ENCODE results near the gene PMPCA. TPM values are rescaled to one million over a fixed set of nuclear protein-coding genes. Genes with fewer than 3 reads are reported as not detected.
"Not testable (repeated sequence)": the region's sequence is repeated elsewhere in the genome, so short reads cannot be mapped to it uniquely, and the experiment has no call there.

PMPCA gene
- total and polyA plus RNA-seq, 2 of the 13 experiments (the other 11 are each of a cell fraction or from before 2014, with no cell fraction given): 70.2 to 88.4 TPM

- Histone ChIP-seq H3K27ac (ENCODE audit: extremely low read length, insufficient read depth, low read length) (no peak overlapping the region), H2AFZ (ENCODE audit: low read length) (no peak overlapping the region), H3K4me1 (ENCODE audit: insufficient read depth, low read length) (peaks cover 22% of the 10 kb centered on the region), H3K79me2 (ENCODE audit: insufficient read depth, low read length) (peaks cover 10% of the 10 kb centered on the region), H3K36me3 (replicated peaks in 1 of 2; ENCODE audit: control insufficient read depth in 1 of 2, insufficient read depth in 2 of 2, low read length in 2 of 2) (peaks cover 11 to 39% of the 10 kb centered on the region in 2 experiments; a peak in 4 of 5 replicates), H4K20me1 (ENCODE audit: insufficient read depth, low read length) (no peaks in the 10 kb centered on the region), H3K9me3 (ENCODE audit: low read length) (no peaks in the 10 kb centered on the region), H3K4me3 (replicated peaks in 1 of 3; ENCODE audit: insufficient read depth in 1 of 3, low read depth in 2 of 3, low read length in 3 of 3) (no peak overlapping the region), H3K9ac (ENCODE audit: insufficient read depth, low read depth, low read length) (no peak overlapping the region), H3K4me2 (ENCODE audit: low read depth, low read length) (no peak overlapping the region), H3K27me3 (ENCODE audit: control insufficient read depth in 1 of 2, insufficient read depth in 2 of 2, low read length in 2 of 2) (no peaks in the 10 kb centered on the region)
- intact Hi-C loops (cut with micrococcal nuclease; ENCODE audit: unreplicated experiment) (no loop called here), in situ Hi-C loops (cut with HindIII; ENCODE audit: extremely low pct_ligation_motif_present, low pct_unique_long_range_greater_than_20kb) (no loop called here)
- ChIA-PET CTCF (ENCODE audit: low intra/inter-chr PET ratio, low total read pairs) (no interaction called here), POLR2A (no interaction called here)
- WGBS (ENCODE audit: low lambda C conversion rate): 96% methylated on average over 5 of the region's 14 CpGs
- TF ChIP-seq MBNL3 (CRISPR knock-in tag; conservative IDR thresholded peaks at IDR 0.05) (no peak), AGO2 (optimal IDR thresholded peaks at IDR 0.05; ENCODE audit: low read depth, low read length) (peak; percentile 26)
- BruUV-seq (replicated peaks): no TSS peak
- no peak for DNase-seq (ENCODE audit: low spot score)
- FAIRE-seq: no peak
- no peak for ATAC-seq
These were observed 5.7 kb upstream of the PMPCA start for GRCh38 chr9:136404801-136405136.

GRCh38 chr9:136405481-136405880 lies 5.0 kb upstream of the PMPCA start:
- 84% methylated on average over 7 of the region's 7 CpGs for WGBS (ENCODE audit: low lambda C conversion rate)
- H4K20me1 ChIP-seq (ENCODE audit: insufficient read depth, low read length): no peaks in the 10 kb centered on the region
- no peak overlapping the region for H2AFZ ChIP-seq (ENCODE audit: low read length)
- H3K4me2 ChIP-seq (ENCODE audit: low read depth, low read length): no peak overlapping the region
- BruUV-seq (replicated peaks): no TSS peak
- in situ Hi-C loops (cut with HindIII; ENCODE audit: extremely low pct_ligation_motif_present, low pct_unique_long_range_greater_than_20kb): no loop called here
- FAIRE-seq (no peak), ATAC-seq (no peak), DNase-seq (ENCODE audit: low spot score) (no peak)
- no peaks in the 10 kb centered on the region for H3K27me3 ChIP-seq (ENCODE audit: control insufficient read depth in 1 of 2, insufficient read depth in 2 of 2, low read length in 2 of 2)
- H3K36me3 ChIP-seq (replicated peaks in 1 of 2; ENCODE audit: control insufficient read depth in 1 of 2, insufficient read depth in 2 of 2, low read length in 2 of 2): peaks cover 11 to 39% of the 10 kb centered on the region in 2 experiments; a peak in 4 of 5 replicates
- no peak overlapping the region for H3K4me3 ChIP-seq (replicated peaks in 1 of 3; ENCODE audit: insufficient read depth in 1 of 3, low read depth in 2 of 3, low read length in 3 of 3)
- peaks cover 16% of the 10 kb centered on the region for H3K79me2 ChIP-seq (ENCODE audit: insufficient read depth, low read length)
- H3K9ac ChIP-seq (ENCODE audit: insufficient read depth, low read depth, low read length): no peak overlapping the region
- peaks cover 23% of the 10 kb centered on the region for H3K4me1 ChIP-seq (ENCODE audit: insufficient read depth, low read length)
- no peaks in the 10 kb centered on the region for H3K9me3 ChIP-seq (ENCODE audit: low read length)
- no peak overlapping the region for H3K27ac ChIP-seq (ENCODE audit: extremely low read length, insufficient read depth, low read length)
- ChIA-PET POLR2A (no interaction called here), CTCF (ENCODE audit: low intra/inter-chr PET ratio, low total read pairs) (no interaction called here)
- intact Hi-C loops (cut with micrococcal nuclease; ENCODE audit: unreplicated experiment): no loop called here
- TF ChIP-seq ZNF770 (CRISPR knock-in tag; IDR thresholded peaks at IDR 0.05) (peak; percentile 49; the same call in 1 of the 2 replicates), ZNF530 (CRISPR knock-in tag; IDR thresholded peaks at IDR 0.05; ENCODE audit: low read depth) (no peak), ZC3H13 (CRISPR knock-in tag; IDR thresholded peaks at IDR 0.05) (no peak), ZBTB33 (CRISPR knock-in tag; IDR thresholded peaks at IDR 0.05) (0 out of 2 replicates have a peak, but pooled peaks have one; percentile 15), CEBPB (IDR thresholded peaks at IDR 0.05; ENCODE audit: borderline replicate concordance, low read depth, low read length) (0 out of 2 replicates have a peak, but pooled peaks have one; percentile 30)

- POLR2A ChIA-PET: not testable (repeated sequence)
These were observed 4.6 kb upstream of the PMPCA start for GRCh38 chr9:136405904-136406303.

More at GRCh38 chr9:136405904-136406303, 4.6 kb upstream of the PMPCA start:
- H2AFZ ChIP-seq (ENCODE audit: low read length); H3K4me3 ChIP-seq (replicated peaks in 1 of 3; ENCODE audit: insufficient read depth in 1 of 3, low read depth in 2 of 3, low read length in 3 of 3); H3K27ac ChIP-seq (ENCODE audit: extremely low read length, insufficient read depth, low read length); DNase-seq (ENCODE audit: low spot score); H4K20me1 ChIP-seq (ENCODE audit: insufficient read depth, low read length); H3K9me3 ChIP-seq (ENCODE audit: low read length); BruUV-seq (replicated peaks); FAIRE-seq; in situ Hi-C loops (cut with HindIII; ENCODE audit: extremely low pct_ligation_motif_present, low pct_unique_long_range_greater_than_20kb); ATAC-seq; H3K4me2 ChIP-seq (ENCODE audit: low read depth, low read length); H3K27me3 ChIP-seq (ENCODE audit: control insufficient read depth in 1 of 2, insufficient read depth in 2 of 2, low read length in 2 of 2); intact Hi-C loops (cut with micrococcal nuclease; ENCODE audit: unreplicated experiment); H3K9ac ChIP-seq (ENCODE audit: insufficient read depth, low read depth, low read length); CTCF ChIA-PET (ENCODE audit: low intra/inter-chr PET ratio, low total read pairs): not testable (repeated sequence)
- H3K4me1 ChIP-seq (ENCODE audit: insufficient read depth, low read length): peaks cover 19% of the 10 kb centered on the region
- H3K36me3 ChIP-seq (replicated peaks in 1 of 2; ENCODE audit: control insufficient read depth in 1 of 2, insufficient read depth in 2 of 2, low read length in 2 of 2): peaks cover 11 to 39% of the 10 kb centered on the region in 2 experiments; a peak in 4 of 5 replicates
- peaks cover 20% of the 10 kb centered on the region for H3K79me2 ChIP-seq (ENCODE audit: insufficient read depth, low read length)
- WGBS (ENCODE audit: low lambda C conversion rate): 100% methylated on average over 2 of the region's 10 CpGs

Measured in HepG2 (cell line).